NCI-H2081 (cell line): ENCODE measurements around the gene KRT17.
"Not testable (repeated sequence)": the region's sequence is repeated elsewhere in the genome, so short reads cannot be mapped to it uniquely, and the experiment has no call there.

Experiments used
- DNase-seq, 2 experiments: peaks; one replicate each; lab custom pipeline; 2025; lab: John Stamatoyannopoulos, UW

The KRT17 gene

DNA sequence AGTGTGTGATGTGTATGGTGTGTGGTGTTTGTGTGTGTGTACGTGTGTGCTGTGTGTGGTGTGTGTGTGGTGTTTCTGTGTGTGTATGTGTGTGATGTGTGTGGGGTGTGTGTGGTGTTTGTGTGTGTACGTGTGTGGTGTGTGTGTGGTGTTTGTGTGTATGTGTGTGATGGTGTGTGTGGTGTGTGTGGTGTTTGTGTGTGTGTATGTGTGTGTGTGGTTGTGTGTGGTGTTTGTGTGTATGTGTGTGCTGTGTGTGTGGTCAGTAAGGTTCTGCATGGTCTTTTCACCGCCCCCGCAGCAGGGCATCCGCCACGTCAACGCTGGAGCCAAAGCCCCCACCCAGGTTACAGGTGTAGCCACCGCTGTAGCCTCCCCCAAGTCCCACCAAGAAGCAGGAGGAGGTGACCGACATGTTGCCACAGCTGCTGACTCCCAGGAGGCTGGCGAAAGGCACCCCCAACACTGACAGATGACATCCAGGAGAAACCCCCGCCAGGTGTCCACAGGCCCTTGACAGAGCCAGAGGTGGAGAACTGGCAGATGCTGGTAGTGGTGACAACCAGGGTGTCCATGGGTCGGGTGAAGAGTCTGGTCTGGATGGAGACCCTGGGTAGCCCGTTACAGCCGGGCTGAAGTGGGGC, 9.3 kb upstream of the KRT17 start:
- DNase-seq = no peak

DNA sequence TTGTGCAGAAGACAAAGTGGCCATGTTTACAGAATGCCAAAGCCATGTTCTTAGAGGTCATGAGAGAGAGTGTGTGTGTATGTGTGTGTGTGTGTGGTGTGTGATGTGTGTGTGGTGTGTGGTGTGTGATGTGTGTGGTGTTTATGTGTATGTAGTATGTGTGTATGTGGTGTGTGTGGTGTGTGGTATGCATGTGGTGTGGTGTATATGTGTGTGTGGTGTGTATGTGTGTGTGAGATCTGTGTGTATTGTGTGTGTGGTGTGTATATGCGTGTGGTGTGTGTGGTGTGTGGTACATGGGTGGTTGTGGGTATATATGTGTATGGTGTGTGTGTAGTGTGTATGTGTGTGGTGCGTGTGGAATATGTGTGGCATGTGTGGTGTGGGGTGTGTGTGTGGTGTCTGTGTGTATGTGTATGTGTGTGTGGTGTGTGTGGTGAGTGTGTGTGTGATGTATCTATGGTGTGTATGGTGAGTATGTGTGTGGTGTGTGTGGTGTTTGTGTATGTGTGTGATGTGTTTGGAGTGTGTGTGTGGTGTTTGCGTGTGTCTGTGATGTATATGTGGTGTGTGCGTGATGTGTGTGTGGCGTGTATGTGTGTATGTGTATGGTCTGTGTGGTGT, 8.2 kb upstream of the KRT17 start:
- no peak for DNase-seq

DNA sequence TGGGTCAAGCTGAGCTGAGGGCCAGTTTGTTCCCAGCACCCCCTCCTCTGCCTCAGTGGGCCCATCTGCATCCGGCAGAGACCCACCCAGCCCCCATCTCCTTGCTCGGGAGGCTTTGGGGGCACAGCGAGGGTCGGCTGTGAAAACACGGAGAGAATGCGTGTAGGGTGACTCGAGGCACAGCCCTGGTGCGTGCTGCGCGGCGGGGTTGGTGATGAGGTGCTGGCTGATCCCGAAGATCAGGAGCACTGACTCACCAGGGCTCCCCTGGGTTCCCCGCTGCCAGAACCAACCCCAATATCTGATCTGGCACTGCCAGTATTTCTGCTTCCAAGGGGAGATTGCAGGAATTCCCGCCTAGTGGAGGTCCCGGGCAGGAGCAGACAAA, 7.5 kb upstream of the KRT17 start:
- DNase-seq = no peak

DNA sequence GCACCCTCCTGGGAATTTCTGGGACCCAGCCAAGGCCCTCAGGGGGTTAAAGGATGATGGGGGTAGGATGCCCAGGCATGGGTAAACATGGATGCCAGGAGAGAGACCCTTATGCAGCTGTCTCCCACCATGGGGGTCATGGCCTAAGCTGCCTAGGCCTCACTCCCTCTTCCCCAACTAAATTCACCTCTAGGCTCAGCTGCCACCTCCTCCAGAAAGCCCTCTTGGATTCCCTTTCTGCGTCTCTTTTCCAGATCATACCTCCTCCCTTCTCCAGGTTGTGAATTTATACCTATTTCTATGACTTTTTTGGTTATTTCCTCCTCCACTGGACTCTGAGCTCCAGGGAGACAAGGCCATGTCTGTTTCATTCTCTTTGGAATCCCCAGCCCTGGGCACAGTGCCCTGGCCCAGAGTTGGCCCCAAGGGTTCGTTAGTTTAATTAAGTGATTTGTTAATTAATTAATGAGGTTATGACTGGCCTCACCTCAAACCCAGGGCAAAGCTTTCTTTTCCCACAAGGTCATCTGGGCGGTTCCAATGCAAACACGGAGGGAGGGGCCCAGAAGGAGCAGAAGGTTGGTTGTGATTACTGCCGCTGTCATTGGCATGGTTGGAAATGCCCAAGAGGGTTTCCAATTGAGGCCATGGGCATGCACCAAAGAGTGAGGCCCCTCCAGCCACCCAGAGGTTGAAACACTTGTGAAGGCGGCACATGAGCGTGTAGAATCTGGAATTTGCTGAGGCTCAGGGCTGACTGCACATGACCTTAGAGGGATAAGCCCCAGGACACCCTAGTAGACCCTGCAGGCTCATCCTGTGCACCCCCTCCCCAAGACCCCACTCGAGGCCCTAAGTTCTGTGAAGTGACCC, 6.9 kb upstream of the KRT17 start:
- DNase-seq = no peak

DNA sequence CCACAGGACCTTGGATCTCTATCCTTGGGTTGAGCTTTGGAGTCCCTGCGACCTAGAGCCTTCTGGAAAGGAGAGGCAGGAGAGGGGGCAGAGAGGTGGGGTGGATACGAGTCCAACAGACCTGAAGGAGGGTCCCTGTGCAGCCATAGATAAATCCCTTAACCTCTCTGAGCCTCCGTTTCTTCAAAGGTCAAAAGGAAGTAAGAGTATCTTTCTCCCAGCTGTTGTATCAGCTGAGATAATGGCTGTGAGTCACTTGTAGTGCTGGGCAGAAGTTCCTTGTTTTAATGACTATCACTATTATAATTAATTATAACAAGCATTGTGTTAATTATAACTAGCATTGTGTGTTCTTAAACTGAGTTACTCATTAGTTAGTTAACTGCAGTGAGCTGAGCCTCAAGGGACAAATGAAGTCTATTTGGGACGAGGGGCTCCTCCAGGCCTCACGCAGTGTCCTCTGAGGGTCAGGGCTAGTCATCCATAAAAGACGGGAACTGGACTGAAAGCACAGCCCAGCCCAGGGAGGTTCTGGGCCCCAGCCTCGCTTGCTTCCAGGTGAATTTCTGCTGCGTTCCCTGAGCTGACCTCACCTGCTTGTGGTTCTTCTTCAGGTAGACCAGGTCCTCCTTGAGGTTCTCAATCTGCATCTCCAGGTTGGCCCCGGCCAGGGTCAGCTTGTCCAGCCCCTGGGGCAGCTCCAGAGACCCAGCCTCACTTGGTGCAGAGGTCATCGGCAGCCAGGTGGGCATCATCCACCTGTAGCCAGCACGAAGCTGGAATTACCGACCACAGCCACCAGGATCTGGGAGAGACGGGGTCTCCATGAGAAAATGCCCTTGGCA, 5.7 kb upstream of the KRT17 start:
- no peak for DNase-seq

DNA sequence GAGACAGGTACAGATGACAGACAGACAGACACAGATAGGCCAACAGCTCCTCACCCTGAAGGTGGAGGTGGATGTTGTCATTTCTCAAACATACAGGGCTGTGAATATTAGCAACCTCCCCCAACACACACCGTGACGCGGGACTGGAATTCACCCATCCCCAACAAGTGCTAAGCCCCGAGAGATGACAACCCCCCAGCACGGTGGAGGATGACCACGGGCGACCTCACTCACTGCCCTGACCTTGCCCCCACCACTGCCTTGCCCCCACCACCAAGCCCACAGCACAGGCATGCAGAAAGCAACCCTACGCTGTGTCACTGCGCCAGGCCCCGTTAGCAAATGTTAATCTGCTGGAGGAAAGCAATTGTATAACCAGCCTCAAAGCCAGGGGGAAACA, 4.9 kb upstream of the KRT17 start:
- DNase-seq = no peak

DNA sequence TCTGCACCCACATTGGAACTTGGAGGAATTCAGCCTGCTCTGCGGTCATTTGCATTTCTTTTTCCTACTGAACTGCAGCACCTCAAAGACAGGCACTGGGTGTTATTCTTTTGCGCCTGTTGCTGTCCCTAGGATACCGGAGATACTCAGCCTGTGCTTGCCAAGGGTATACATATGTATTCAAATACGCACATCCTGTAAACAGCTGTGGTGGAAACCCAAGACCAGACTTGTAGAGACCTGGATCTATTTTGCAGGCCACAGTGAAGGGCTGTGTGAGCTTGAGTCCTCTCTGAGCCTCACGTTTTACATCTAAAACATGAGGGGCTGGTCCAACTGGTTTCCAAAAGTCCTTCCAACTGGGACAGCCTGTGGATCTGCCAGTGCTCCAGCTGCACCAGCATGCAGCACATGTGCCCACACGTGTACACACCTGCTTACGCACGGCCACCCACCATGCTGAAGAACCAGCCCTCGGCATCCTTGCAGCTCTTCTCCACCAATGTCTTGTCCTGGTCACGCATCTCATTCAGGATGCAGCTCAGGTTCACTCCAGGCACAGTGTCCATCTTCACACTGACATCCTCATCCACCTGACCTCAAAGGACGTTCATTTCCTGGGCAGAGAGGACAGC, 4.4 kb upstream of the KRT17 start:
- DNase-seq = not testable (repeated sequence)

DNA sequence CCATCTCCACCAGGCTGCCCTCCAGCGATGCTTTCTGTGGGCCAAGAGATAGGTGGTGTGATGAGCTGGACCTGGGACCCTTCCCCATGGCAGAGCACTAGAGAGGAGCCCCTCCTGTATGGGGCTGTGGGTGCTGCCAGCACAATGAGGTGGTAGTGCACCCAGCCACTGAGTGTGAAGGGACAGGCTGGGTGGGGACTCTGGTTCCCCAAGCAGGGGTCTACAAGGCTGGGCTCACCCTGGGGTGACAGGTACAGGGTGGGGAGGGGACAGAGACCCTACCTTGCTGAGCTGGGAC, 3.6 kb upstream of the KRT17 start:
- DNase-seq = not testable (repeated sequence)

DNA sequence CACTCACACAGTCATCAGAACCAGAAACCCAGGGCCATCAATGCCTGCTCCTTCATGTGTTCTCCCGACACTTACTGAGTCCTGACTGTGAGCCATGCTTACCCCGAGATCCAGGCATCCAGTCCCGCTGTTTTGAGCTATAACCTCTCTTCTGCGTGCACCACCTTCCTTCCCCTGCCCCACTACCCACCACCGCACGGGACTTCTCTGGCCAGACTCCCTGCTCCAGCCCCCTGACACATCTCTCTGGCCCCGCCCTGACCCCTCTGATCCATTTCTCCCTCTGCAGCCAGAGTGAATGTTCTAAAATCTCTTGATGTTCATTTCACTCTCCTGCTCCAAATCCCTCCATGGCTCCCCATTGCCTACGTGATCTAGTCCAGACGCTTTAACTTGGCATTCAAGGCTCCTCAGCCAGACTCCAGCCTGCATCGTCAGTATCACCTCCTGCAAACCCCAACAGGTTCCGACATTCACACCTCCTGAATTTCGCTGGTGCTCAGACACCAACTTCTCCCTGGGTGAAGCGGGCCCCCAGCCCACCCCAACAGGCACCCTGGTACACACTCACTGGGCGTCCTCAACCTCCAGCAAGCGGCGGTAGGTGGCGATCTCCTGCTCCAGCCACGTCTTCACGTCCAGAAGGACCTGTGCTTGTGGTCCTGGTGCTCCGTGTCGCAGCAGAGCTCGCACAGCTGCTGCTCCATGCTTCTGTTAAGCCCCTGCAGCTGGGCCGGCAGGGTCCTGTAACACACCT, 3.1 kb upstream of the KRT17 start:
- no peak for DNase-seq

DNA sequence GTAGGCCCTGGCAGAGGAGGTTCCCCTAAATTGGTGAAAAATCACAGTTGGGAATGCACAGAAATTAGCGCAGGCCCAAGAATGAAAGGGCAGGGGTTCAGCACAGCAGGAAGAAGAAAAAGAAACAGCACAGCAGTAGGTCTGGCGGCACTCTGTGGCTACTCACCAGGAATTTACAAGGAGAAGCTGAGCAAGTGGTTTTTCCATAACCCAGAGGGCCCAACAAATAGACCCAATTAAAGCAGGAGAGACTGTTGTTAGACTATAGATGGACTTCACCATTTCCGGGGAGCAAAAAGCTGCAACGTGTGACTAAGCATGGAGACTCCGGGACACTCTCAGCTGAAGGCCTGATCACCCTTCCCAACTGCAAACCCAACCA, 2.5 kb upstream of the KRT17 start:
- DNase-seq = not testable (repeated sequence)

DNA sequence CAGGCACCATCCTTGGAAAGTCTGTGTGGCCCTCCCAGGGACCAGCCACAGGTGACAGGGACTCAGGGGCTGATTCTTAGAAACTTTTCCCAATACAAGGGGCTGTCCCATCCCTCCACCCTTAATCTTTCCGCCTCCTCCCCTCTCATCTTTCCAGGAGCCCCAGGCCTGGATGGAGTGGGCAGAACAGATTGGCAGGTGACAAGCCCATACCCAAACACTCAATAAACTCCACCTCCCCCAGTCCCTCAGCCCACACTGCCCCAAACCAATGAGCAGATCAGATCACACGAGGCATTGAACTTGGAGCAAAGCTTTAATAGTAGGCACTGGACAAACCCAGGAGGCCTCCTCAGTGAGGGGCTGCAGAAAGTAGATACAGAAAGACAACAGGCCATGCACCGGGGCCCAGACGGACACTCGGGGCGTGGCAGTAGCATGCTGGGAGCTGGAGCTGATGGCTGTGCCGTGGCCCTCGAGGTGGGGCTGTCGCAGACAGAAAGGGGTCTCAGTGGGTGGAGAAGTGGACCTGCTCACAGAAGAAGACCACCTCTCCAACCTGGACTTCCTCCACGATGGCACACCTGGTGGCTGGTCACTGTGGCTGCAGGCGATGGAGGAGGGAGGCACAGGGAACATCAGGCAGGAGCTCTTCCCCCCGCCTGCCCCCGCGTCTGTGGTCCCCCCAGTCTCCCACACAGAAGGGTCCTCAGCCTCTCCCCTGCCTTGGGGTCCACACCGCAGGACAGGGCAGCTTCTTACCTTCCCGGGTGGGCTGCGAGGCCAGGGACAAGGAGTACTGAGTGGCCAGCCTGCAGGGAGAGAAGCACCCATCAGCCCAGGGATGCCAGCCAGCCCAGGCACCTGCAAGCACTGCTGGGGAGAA, 1.9 kb upstream of the KRT17 start:
- DNase-seq = not testable (repeated sequence)

DNA sequence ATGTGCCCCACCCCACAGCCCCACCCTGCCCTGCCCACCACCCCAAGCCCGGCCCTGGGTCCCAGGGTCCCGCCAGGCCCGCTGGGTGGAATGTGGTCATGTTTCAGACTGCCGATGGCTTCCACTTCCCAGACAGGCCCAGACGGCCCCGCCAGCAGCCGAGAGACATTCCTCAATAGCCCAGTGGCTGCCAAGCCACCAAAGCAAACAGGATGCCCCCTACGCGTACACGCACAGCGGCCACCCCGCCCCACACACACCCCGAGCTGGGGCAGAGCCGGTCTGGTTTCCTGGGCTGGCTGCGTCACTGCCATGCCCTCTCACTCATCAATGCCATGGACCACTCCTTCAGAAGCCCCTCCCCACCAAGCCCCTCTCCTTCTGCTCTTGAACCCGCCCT, 1.2 kb upstream of the KRT17 start:
- no peak for DNase-seq

DNA sequence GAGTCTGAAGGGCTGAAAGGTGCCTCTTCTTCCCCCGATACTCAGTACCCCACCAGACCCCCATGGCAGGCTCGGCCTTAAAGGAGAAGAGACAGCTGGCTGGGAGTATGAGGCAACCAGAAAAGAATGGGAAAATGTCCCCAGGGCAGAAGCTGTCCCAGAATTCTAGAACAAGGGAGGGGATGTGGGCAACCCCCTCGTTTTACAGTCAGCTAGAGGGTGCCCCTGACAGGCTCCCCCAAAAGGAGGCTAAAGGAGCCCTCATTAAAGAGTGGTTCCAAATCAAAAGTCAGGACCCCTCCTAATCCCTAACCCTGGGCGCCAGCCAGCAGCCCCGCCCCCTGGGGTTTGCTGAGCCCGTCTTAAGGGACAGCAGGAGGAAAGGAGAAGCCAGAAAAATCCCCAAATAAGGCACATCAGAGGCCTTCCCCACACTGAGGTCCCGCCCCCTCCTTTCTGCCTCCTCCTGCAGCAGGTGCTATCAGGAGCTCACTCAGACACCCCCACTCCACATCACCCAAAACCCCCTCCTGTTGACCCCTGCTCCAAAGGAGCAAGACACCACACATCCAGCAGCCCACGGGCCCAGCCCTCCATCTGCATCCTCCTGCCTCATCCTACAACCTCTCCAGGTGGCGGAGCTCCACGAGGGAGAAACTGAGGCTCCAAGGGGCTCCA, 1.1 kb downstream of the KRT17 start:
- not testable (repeated sequence) for DNase-seq

DNA sequence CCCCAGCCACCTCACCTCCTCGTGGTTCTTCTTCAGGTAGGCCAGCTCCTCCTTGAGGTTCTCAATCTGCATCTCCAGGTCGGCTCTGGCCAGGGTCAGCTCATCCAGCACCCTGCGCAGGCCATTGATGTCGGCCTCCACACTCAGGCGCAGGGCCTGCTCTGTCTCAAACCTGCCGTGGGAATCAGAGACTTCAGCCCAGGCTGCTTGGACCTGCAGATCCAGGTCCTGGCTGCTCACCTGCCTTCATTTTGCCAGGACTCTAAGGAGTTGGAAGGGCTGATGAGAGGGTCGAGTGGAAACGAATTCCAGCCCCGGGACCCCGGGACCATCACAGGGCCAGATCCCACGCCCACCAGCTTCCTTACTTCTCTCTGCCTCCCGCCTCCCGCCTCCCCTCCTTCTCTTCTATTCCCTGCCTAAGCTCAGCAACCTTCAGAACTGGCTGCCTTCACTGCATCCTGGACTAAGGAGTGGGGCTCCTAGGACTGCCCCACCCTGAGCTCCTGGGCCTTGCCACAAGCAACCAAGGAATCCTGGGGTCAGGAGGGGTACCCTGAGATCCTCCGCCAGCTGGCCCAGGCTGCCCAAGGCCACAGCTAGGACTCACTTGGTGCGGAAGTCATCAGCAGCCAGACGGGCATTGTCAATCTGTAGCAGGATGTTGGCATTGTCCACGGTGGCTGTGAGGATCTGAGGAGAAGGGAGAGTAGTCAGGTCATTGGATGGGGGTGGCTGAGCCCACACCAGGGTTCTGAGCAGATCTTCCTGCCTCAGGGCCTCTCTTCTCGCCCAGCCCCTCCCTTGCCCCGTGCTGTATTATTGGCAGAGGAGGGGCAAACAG, 1.8 kb downstream of the KRT17 start:
- DNase-seq = not testable (repeated sequence)

DNA sequence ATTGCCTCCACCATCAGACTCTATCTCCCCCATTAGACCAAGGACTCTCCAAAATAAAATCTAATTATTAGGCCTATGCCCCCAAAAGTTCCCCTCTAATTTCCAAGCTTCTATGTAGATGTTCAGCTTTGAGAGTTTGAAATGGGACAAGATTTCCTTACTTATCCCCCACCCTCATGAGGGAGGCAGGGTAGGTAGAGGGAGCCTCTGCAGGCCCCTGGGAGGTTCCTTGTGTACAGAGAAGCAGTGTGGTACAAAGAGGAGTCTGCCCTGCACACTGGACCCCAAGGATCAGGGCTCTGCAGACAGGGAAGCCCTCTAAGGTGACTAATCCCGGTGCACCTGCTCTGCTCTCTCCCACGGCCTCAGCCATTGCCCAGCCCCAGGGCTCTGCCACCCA, 2.5 kb downstream of the KRT17 start:
- no peak for DNase-seq

DNA sequence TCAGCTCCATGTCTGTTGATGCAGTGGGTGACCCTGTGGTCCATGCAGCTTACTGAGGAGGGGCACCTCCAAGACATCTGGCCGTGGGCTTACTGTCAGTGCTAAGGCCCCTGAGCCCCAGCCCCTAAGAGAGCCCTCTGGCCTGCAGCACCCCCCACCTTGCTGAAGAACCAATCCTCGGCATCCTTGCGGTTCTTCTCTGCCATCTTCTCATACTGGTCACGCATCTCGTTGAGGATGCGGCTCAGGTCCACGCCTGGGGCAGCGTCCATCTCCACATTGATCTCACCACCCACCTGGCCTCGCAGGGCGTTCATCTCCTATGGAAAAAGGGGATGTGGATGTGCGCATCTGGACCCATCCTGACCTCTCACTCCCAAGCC, 2.9 kb downstream of the KRT17 start:
- DNase-seq = not testable (repeated sequence)

DNA sequence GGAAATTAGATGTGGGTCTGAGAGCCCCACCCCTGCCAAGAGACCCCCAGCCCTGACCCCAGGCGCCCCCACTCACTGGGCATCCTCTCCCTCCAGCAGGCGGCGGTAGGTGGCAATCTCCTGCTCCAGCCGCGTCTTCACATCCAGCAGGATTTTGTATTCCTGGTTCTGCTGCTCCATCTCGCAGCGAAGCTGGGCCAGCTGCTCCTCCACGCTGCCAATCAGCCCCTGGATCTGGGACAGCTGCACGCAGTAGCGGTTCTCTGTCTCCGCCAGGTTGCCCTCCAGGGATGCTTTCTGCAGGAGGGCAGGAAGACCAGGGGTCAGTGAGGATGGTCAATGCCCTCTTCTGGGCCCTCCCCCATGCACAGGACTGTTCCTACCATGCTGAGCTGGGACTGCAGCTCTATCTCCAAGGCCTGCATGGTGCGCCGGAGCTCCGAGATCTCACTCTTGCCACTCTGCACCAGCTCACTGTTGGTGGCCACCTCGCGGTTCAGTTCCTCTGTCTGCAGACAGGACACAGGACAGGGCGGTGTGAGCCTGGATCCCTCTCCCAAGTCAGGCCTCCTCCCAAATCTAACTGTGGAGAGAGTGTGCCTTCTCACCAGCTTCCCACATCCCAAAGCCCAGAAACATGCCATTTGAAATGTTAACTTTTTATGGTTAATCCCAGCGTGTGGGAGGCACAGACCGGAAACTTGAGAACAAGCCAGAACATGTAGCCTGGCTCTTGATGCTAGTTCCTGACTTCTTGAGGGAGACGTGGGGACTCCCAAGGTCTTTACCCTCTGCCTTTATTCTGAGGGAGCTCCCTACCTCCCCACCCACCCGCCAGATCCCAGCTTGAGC, 3.6 kb downstream of the KRT17 start:
- DNase-seq = no peak
